ENCODE results near the gene GNPDA2.

The GNPDA2 gene

GRCh38 chr4:44679060-44679459 lies 47.3 kb downstream of the GNPDA2 start:
- no peak for DNase-seq (ENCODE audit: low read depth in 4 of 4, low spot score in 1 of 4)

- peak; percentile 69 to 84 (median 74) for DNase-seq (ENCODE audit: low read depth in 4 of 4, low spot score in 1 of 4)
Observed at GRCh38 chr4:44678094-44679041, 48.0 kb downstream of the GNPDA2 start, which contains the start of gene GUF1. GUF1 (plus strand) TSS chr4:44678420; CDS start chr4:44678623, 203 bp downstream.

GRCh38 chr4:44675366-44675765 lies 51.0 kb downstream of the GNPDA2 start:
- no peak for DNase-seq (ENCODE audit: low read depth in 4 of 4, low spot score in 1 of 4)

- DNase-seq (ENCODE audit: low read depth in 4 of 4, low spot score in 1 of 4), result no peak
Observed at GRCh38 chr4:44674471-44674870, 51.9 kb downstream of the GNPDA2 start.

GRCh38 chr4:44671636-44672035 lies 54.7 kb downstream of the GNPDA2 start:
- no peak for DNase-seq (ENCODE audit: low read depth in 4 of 4, low spot score in 1 of 4)

GRCh38 chr4:44670506-44671199 lies 55.7 kb downstream of the GNPDA2 start:
- no peak for DNase-seq (ENCODE audit: low read depth in 4 of 4, low spot score in 1 of 4)

GRCh38 chr4:44668526-44668925 lies 57.8 kb downstream of the GNPDA2 start:
- DNase-seq (ENCODE audit: low read depth in 4 of 4, low spot score in 1 of 4), result no peak

- DNase-seq (ENCODE audit: low read depth in 4 of 4, low spot score in 1 of 4), result no peak
Observed at GRCh38 chr4:44663539-44664263, 62.7 kb downstream of the GNPDA2 start.

- DNase-seq (ENCODE audit: low read depth in 4 of 4, low spot score in 1 of 4), result no peak
Observed at GRCh38 chr4:44662623-44663005, 63.7 kb downstream of the GNPDA2 start.

- no peak for DNase-seq (ENCODE audit: low read depth in 4 of 4, low spot score in 1 of 4)
Observed at GRCh38 chr4:44661940-44662622, 64.3 kb downstream of the GNPDA2 start.

GRCh38 chr4:44660396-44660795 lies 66.0 kb downstream of the GNPDA2 start:
- no peak for DNase-seq (ENCODE audit: low read depth in 4 of 4, low spot score in 1 of 4)

GRCh38 chr4:44652002-44652401 lies 74.4 kb downstream of the GNPDA2 start:
- DNase-seq (ENCODE audit: low read depth in 4 of 4, low spot score in 1 of 4), result no peak
